ENCODE results near the gene AP1S3.

DNA sequence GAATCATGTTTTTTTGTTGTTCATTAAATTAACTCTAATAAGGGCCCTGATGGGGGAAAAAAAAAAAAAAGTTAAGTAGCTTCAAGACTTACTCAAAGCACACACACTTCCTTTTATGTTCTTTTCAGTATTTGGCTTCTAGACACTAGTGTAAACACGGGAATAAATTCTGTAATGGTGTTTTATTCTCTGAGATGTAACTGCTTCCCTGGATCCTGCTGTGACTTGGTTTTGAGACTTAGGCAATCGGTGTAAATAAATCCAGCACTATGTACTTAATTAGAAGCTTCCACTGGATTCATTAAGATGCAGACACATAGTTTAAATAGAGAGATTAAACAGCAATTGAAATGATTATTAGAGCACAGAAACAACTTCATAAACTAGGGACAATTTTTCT lies 26.1 kb upstream of the AP1S3 start:
- TF ChIP-seq YY1 (IDR thresholded peaks at IDR 0.05; ENCODE audit: insufficient read depth, insufficient read length): no peak
- no peak for TF ChIP-seq ZNF274 (IDR thresholded peaks at IDR 0.05; ENCODE audit: low read depth, low read length)
- no peak for TF ChIP-seq SUZ12 (IDR thresholded peaks at IDR 0.05; ENCODE audit: extremely low read depth, insufficient read depth, insufficient read length)

All from NT2/D1 (cell line).